Stimulated activated CD8-positive, alpha-beta memory T cell treated with anti-CD3 and anti-CD28 coated beads, Interleukin-15, amount 100 ng/mL, for 4 hours (primary cell): ENCODE data around the gene PYGB.
"Not testable (repeated sequence)": the region's sequence is repeated elsewhere in the genome, so short reads cannot be mapped to it uniquely, and the experiment has no call there.

Source experiments
- DNase-seq, 2 donors: peaks; one replicate each; pipeline ENCODE4 v3.0.0-alpha.2; 2020; ENCODE audit warnings: low read depth in 2 of 2

The PYGB gene

DNA sequence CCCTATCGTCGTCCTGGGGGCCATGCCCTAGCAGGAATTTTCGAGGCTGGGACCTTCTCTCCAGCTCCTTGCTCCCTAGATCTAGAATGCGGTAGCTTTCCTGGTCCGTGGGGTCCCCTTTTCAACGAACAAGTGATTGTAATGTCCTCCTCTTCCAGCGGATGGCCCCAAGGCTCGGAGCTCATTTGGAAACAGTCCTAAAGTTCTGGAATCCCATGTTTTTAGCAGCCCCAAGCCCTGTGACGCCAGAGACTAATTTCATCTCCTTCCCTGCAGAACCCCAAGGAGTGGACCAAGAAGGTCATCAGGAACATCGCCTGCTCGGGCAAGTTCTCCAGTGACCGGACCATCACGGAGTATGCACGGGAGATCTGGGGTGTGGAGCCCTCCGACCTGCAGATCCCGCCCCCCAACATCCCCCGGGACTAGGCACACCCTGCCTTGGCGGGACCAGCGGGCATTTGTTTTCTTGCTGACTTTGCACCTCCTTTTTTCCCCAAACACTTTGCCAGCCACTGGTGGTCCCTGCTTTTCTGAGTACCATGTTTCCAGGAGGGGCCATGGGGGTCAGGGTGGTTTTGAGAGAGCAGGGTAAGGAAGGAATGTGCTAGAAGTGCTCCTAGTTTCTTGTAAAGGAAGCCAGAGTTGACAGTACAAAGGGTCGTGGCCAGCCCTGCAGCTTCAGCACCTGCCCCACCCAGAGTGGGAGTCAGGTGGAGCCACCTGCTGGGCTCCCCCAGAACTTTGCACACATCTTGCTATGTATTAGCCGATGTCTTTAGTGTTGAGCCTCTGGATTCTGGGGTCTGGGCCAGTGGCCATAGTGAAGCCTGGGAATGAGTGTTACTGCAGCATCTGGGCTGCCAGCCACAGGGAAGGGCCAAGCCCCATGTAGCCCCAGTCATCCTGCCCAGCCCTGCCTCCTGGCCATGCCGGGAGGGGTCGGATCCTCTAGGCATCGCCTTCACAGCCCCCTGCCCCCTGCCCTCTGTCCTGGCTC is 48.5 kb downstream of the PYGB start:
- no peak for DNase-seq

DNA sequence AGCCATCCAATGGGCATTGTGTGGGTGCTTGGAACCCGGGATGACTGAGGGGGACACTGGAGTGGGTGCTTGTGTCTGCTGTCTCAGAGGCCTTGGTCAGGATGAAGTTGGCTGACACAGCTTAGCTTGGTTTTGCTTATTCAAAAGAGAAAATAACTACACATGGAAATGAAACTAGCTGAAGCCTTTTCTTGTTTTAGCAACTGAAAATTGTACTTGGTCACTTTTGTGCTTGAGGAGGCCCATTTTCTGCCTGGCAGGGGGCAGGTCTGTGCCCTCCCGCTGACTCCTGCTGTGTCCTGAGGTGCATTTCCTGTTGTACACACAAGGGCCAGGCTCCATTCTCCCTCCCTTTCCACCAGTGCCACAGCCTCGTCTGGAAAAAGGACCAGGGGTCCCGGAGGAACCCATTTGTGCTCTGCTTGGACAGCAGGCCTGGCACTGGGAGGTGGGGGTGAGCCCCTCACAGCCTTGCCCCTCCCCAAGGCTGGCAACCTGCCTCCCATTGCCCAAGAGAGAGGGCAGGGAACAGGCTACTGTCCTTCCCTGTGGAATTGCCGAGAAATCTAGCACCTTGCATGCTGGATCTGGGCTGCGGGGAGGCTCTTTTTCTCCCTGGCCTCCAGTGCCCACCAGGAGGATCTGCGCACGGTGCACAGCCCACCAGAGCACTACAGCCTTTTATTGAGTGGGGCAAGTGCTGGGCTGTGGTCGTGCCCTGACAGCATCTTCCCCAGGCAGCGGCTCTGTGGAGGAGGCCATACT is 49.4 kb downstream of the PYGB start:
- no peak for DNase-seq

DNA sequence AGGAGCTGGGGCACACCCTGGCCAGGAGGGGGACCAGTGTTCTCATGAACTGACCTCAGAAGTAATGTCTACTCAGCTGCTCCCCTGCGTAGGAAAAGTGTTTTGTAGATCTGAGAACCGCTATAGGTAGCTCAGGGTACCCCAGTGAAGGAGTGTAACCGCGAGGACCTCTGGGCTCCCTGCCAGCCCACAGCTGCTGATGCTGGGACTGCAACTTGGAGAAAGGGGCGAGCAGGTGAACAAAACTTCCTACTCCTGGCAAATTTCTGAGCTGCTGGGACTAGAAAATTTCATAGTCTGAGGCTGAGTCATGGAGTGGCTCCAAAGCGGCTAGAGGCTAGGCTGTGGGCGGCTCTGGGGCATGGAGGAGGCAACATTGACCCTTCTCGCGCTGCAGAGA is 51.9 kb downstream of the PYGB start:
- DNase-seq: no peak

GRCh38 chr20:25300496-25301170 is 52.7 kb downstream of the PYGB start:
- DNase-seq: no peak

DNA sequence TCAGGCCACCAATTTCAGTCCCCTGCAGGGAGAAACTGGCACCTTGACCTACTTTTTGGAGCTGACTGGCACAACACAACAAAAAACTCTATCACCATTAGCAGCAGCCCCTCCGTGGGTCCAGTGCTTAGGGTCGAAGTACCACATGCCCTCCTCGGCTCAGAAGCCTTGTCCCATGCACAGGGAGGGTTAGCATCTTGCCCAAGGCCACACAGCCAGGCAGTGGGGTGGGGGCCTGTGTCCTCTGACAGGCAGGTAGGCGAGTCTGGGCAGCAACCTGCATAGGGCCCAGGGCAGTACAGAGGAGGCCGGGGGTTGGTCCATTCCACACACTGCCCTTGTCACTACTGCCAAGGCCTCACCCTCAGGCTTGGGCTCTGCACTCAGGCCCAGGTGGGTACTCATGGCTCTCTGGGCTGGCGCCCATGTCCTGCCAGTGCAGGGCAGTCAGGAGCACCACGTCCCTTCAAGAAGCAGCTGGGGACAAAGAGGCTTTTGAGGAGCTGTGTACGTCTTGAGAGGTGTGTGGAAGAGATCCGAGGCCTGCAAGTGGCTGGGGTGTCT is 53.6 kb downstream of the PYGB start:
- no peak for DNase-seq

DNA sequence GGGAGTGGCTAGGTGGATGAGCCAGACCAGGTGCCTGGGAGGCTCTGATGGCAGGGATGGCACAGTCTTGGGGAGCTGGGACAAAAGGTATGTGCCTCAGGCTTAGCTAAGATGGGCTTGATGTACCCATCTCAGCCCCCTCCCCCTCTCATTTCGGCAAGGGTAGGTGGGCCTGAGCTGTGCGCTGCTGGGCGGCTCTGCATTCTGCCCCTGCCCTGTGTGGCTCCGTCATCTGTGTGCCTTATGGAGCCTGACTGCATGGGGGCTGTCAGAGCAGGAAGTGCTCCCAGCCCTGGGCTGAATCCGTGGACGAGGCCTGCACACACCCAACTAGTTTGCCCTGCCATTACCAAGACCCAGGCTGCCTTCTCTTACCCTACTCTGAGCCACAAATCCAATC is 54.7 kb downstream of the PYGB start:
- no peak for DNase-seq

DNA sequence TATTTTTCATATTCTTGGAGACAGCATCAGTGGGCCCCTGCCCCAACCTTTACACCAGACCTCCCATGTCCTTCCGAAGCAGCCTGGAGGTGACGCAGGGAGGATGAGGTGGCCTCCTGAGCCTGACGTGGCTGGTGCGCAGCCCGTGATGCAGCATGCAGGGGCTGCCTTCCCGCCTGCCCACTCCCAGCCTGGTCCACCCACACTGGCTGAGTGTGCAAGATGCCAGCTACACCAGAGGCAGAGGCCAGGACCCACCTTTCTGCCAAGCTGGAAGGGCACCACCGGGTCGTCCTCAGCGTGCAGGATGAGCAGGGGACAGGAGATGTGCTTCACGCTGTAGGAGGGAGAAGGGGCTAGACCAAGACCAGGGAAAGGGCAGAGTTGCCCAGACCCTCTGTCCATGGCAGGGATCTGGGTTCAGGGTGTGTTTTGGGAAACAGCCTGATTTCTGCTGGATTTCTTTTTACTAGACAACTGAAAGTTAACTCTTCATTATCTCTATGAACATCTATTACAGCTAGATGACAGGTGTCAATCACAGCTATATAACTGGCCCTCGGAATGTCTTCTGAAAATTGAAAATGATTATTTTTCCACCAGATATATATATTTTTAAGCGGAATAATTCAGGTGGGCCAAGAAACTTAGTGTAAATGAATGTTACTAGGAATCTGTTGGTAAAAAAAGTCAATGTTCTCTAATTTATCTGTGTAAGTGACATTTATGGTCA is 55.6 kb downstream of the PYGB start:
- no peak for DNase-seq

DNA sequence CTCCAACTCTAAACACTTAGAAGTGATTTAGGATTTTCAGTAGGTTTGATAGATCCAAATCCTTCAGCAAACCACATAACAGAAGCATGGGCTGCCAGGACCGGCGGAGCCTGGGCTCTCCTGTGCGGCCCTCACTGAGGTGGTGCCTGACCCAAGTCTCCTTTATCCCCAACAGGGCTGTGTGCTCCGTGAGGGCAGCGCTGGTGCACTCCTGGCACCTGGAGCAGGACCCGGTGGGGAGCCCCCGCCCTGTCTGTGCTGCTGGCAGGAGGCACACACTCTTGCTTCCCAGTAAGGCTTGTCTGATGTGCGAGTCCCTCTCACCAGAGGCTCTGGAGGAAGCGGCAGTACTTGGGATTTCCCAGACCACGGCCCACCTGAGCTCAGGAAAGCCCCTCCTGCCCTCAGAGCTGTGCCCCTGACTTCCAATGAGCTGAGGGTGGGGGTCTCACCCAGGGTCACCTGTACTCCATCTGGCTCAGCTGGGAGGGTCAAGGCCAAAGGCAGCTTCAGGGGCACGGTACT is 56.2 kb downstream of the PYGB start:
- DNase-seq: no peak

DNA sequence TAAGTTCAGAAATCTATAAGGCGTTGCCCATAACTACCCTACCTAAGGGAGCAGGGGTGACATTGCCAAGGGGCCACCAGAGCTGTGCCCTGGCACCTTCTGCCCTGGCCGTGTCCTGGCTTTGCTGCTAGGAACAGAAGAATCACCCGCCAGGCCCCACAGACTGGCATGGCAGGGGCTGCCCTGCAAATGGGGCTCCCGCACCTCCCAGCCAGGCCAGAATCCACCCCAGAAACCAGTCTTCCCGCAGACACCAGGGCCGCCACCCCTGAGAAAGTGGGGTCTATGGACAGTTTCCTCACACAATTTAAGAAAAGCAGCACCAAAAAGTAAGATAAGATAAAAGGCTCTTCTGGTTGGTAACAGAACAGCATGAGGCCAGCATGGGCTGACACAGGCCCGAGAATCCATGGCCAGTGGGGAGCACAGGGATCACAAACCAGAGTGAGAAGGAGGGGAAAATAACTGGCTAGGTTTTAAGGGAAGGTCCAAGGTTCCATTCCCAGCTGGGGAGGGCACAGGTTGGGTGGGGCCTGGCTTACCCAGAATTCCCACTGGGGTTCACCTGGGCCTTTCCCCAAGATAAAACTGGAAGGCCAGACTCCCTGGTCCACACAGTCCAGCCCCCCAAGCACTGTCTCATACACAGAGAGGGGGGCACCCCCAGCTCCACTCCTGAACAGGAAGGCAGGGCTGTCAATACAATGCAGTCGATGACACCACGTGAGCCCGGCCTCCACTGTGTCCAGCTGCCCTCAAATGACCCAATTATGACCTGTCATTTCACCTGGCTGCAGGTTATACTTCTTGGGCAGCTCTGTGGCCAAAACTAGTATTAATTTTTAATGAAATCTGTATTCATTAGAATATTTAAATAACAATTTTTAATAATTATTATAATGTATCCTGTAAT is 59.4 kb downstream of the PYGB start:
- no peak for DNase-seq

GRCh38 chr20:25308083-25308491 is 60.2 kb downstream of the PYGB start:
- DNase-seq: no peak

- DNase-seq: no peak
Measured at GRCh38 chr20:25308671-25309394, 60.9 kb downstream of the PYGB start.

GRCh38 chr20:25309395-25310267 is 61.7 kb downstream of the PYGB start:
- DNase-seq: no peak

GRCh38 chr20:25310268-25310920 is 62.5 kb downstream of the PYGB start:
- peak in 1 of 2 donors; percentile 19 for DNase-seq

DNA sequence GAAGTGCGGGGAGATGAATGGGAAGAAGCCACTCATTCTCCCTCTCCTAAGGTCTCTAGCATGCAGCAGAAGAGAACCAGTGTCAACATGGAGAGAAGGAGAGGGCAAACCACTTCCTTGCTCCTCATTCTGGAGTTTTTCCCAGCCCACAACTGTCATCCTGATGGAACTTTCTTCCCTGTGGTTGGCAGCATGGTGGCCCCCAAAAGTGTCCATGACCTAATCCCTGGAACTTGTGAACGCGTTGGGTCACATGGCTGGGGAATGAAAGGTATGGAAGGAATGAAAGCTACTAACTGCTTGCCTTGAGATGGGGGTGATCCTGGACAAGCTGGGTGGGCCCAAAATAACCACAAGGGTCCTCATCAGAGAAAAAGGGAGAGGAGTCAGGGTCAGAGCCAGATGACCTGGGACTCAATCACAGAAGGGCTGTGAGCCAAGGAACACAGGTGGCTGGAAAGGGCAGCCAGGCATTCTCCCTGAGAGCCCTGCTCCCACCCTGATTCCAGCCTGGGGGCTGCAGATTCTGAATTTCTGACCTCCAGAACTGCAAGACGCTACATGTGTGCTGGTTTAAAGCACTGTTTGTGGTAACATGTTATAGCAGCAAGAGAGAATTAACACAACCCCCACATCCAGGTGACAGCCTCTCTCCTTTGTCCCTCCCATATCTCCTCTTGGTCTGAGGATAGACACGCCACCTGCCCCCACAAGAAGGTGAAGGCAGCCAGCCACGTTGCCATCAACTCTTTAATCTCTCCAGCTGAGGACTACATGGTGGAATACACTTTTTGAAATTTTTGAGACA is 63.2 kb downstream of the PYGB start:
- no peak for DNase-seq

- DNase-seq: not testable (repeated sequence)
Measured at GRCh38 chr20:25312716-25313115, 64.8 kb downstream of the PYGB start.

- DNase-seq: no peak
Measured at GRCh38 chr20:25313593-25313992, 65.7 kb downstream of the PYGB start.
